HEK293 (cell line): ENCODE data around the gene CDC42SE2.

Experiments
- CTCF ChIA-PET: fragments of 350-600 bp; formaldehyde crosslinking; extraction: SDS; loops from one replicate; lab custom pipeline; 2021; ENCODE audit warnings: antibody characterized with exemption; lab: Yijun Ruan, JAX
- POLR2A ChIA-PET: fragments of 300-600 bp; formaldehyde crosslinking; extraction: SDS; loops from one replicate; lab custom pipeline; 2020; ENCODE audit warnings: antibody characterized with exemption, inconsistent platforms; lab: Yijun Ruan, JAX
- H3K27ac ChIP-seq: fragments of 200-500 bp; sonication (Bioruptor generic); 2 replicates; pipeline ENCODE4 v1.5.1; 2014; ENCODE audit warnings: low read depth, low read length, control low read depth, inconsistent platforms; ENCODE audit errors: extremely low read depth
- H3K36me3 ChIP-seq, 2 experiments: fragments of 200-500 bp in 1 of 2; sonication (Bioruptor generic) in 1 of 2; 1 replicate in 1 of 2; 2 replicates in 1 of 2; pipeline ENCODE4 v1.5.1; 2014 to 2017; ENCODE audit warnings: inconsistent platforms in 2 of 2, low read length in 2 of 2; ENCODE audit not compliant: control insufficient read depth in 2 of 2, insufficient read depth in 1 of 2
- H3K4me1 ChIP-seq: fragments of 200-500 bp; sonication (Bioruptor generic); 2 replicates; pipeline ENCODE4 v1.5.1; 2014; ENCODE audit warnings: mild to moderate bottlenecking, low read length, inconsistent platforms; ENCODE audit not compliant: control insufficient read depth, insufficient read depth
- H3K4me3 ChIP-seq: 2 replicates; pipeline ENCODE4 v1.5.1; 2011; ENCODE audit warnings: low read depth, mild to moderate bottlenecking, control low read depth, low read length, moderate library complexity
- H3K9me3 ChIP-seq: fragments of 200-500 bp; sonication (Bioruptor generic); 2 replicates; pipeline ENCODE4 v1.5.1; 2014; ENCODE audit warnings: low read depth, low read length, inconsistent platforms; ENCODE audit not compliant: control insufficient read depth, insufficient read depth
- BCL6B ChIP-seq: fragments of 450-650 bp; formaldehyde crosslinking; IDR thresholded peaks from 2 replicates; pipeline ENCODE4 v1.5.1; 2017; ENCODE audit warnings: missing biosample characterization, missing genetic modification characterization
- SCRT2 ChIP-seq: fragments of 450-650 bp; formaldehyde crosslinking; IDR thresholded peaks from 2 replicates; pipeline ENCODE4 v1.5.1; 2016; ENCODE audit warnings: missing biosample characterization, missing genetic modification characterization
- ZFHX2 ChIP-seq: fragments of 450-650 bp; formaldehyde crosslinking; conservative IDR thresholded peaks from 2 replicates; pipeline ENCODE4 v1.5.1; 2016; ENCODE audit warnings: missing biosample characterization, missing genetic modification characterization
- ZFP3 ChIP-seq: fragments of 450-650 bp; formaldehyde crosslinking; IDR thresholded peaks from 2 replicates; pipeline ENCODE4 v1.5.1; 2016; ENCODE audit warnings: low read depth, missing biosample characterization, missing genetic modification characterization
- ZNF121 ChIP-seq: fragments of 450-650 bp; formaldehyde crosslinking; IDR thresholded peaks from 2 replicates; pipeline ENCODE4 v1.5.1; 2016; ENCODE audit warnings: missing biosample characterization, missing genetic modification characterization
- ZNF140 ChIP-seq: fragments of 450-650 bp; formaldehyde crosslinking; IDR thresholded peaks from 2 replicates; pipeline ENCODE4 v1.5.1; 2016; ENCODE audit warnings: missing biosample characterization, missing genetic modification characterization
- ZNF146 ChIP-seq: fragments of 450-650 bp; formaldehyde crosslinking; IDR thresholded peaks from 2 replicates; pipeline ENCODE4 v1.5.1; 2016; ENCODE audit warnings: missing biosample characterization, missing genetic modification characterization
- ZNF18 ChIP-seq: fragments of 450-650 bp; formaldehyde crosslinking; IDR thresholded peaks from 2 replicates; pipeline ENCODE4 v1.5.1; 2016; ENCODE audit warnings: missing biosample characterization, missing genetic modification characterization
- ZNF302 ChIP-seq: fragments of 450-650 bp; formaldehyde crosslinking; IDR thresholded peaks from 2 replicates; pipeline ENCODE4 v1.5.1; 2016; ENCODE audit warnings: missing biosample characterization, missing genetic modification characterization, low read depth
- ZNF311 ChIP-seq: fragments of 450-650 bp; formaldehyde crosslinking; IDR thresholded peaks from 2 replicates; pipeline ENCODE4 v1.5.1; 2017; ENCODE audit warnings: missing biosample characterization, missing genetic modification characterization, borderline replicate concordance
- ZNF433 ChIP-seq: fragments of 450-650 bp; formaldehyde crosslinking; IDR thresholded peaks from 2 replicates; pipeline ENCODE4 v1.5.1; 2016; ENCODE audit warnings: missing biosample characterization, missing genetic modification characterization, low read depth
- ZNF514 ChIP-seq: fragments of 450-650 bp; formaldehyde crosslinking; IDR thresholded peaks from 2 replicates; pipeline ENCODE4 v1.5.1; 2016; ENCODE audit warnings: missing biosample characterization, missing genetic modification characterization
- ZNF521 ChIP-seq: fragments of 450-650 bp; formaldehyde crosslinking; IDR thresholded peaks from 2 replicates; pipeline ENCODE4 v1.5.1; 2017; ENCODE audit warnings: missing biosample characterization, mild to moderate bottlenecking, missing genetic modification characterization
- ZNF571 ChIP-seq: fragments of 450-650 bp; formaldehyde crosslinking; IDR thresholded peaks from 2 replicates; pipeline ENCODE4 v1.5.0; 2017; ENCODE audit warnings: missing biosample characterization, missing genetic modification characterization
- ZNF580 ChIP-seq: fragments of 450-650 bp; formaldehyde crosslinking; IDR thresholded peaks from 2 replicates; pipeline ENCODE4 v1.5.1; 2016; ENCODE audit warnings: missing biosample characterization, missing genetic modification characterization
- ZNF596 ChIP-seq: fragments of 450-650 bp; IDR thresholded peaks from 2 replicates; pipeline ENCODE4 v1.5.0; 2018; ENCODE audit warnings: missing biosample characterization, mild to moderate bottlenecking, missing genetic modification characterization, moderate library complexity
- ZNF658 ChIP-seq: fragments of 450-650 bp; formaldehyde crosslinking; IDR thresholded peaks from 2 replicates; pipeline ENCODE4; 2016; ENCODE audit warnings: missing biosample characterization, missing genetic modification characterization
- ZNF768 ChIP-seq: fragments of 450-650 bp; formaldehyde crosslinking; IDR thresholded peaks from 2 replicates; pipeline ENCODE4 v1.5.1; 2018; ENCODE audit warnings: missing biosample characterization, mild to moderate bottlenecking, missing genetic modification characterization
- ZNF791 ChIP-seq: fragments of 450-650 bp; formaldehyde crosslinking; IDR thresholded peaks from 2 replicates; pipeline ENCODE4 v1.5.1; 2016; ENCODE audit warnings: missing biosample characterization, missing genetic modification characterization
- TF ChIP-seq, protein P1 (sequence below): fragments of 450-650 bp; formaldehyde crosslinking; IDR thresholded peaks from 2 replicates; pipeline ENCODE4 v1.5.1; 2016; ENCODE audit warnings: missing biosample characterization, missing genetic modification characterization
- TF ChIP-seq, protein P2 (sequence below): fragments of 450-650 bp; formaldehyde crosslinking; IDR thresholded peaks from 2 replicates; pipeline ENCODE4 v1.5.1; 2017; ENCODE audit warnings: missing biosample characterization, missing genetic modification characterization
- TF ChIP-seq, protein P3 (sequence below): fragments of 450-650 bp; formaldehyde crosslinking; IDR thresholded peaks from 2 replicates; pipeline ENCODE4 v1.5.1; 2017; ENCODE audit warnings: missing biosample characterization, missing genetic modification characterization
- TF ChIP-seq, protein P4 (sequence below): sonication (generic); formaldehyde crosslinking; IDR thresholded peaks from 2 replicates; pipeline ENCODE4 v1.8.1; 2022; ENCODE audit warnings: mild to moderate bottlenecking, moderate library complexity, missing genetic modification reagents

The CDC42SE2 gene

DNA sequence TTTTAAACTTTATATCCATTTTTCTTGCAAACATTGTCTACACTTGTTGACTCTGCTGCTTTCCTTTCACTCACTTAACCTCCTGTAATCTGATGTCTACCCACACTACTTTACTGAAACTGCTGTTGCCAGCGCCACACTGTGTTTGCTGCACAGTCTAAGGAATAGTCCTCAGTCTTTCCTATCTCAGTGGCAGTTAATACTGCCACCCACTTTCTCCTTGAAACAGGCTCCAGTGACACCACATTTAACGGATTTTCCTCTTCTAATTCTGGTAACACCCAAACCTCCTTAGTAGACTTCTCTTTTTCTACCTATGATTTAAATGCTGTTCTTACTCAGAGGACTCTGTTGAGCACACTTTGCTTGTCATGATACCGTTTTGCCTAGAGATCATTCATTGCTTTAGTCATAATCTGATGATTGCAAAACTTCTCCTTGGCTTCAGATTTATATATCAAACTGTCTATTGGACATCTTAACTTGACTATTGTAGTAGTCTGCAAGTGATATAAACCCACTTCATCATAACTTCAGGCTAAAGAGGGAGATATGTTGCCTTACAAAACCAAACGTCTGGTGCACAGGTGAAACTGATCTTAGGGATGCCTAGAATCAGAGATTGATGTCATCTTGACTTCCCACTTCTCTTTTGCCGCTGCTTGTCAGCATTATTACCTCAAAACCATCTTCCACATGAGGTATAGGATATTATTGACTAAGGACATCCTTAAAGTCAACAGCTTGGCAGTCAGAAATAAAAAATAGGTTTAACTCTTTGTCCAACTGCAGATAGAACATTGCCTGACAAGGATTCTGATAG, 94.1 kb downstream of the CDC42SE2 start:
- peaks cover 3 to 9% of the 10 kb centered on the region in 2 experiments; a peak in 2 of 3 replicates for H3K36me3 ChIP-seq
- TF ChIP-seq, protein P1, sequence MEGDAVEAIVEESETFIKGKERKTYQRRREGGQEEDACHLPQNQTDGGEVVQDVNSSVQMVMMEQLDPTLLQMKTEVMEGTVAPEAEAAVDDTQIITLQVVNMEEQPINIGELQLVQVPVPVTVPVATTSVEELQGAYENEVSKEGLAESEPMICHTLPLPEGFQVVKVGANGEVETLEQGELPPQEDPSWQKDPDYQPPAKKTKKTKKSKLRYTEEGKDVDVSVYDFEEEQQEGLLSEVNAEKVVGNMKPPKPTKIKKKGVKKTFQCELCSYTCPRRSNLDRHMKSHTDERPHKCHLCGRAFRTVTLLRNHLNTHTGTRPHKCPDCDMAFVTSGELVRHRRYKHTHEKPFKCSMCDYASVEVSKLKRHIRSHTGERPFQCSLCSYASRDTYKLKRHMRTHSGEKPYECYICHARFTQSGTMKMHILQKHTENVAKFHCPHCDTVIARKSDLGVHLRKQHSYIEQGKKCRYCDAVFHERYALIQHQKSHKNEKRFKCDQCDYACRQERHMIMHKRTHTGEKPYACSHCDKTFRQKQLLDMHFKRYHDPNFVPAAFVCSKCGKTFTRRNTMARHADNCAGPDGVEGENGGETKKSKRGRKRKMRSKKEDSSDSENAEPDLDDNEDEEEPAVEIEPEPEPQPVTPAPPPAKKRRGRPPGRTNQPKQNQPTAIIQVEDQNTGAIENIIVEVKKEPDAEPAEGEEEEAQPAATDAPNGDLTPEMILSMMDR (tag by site-specific recombination): 0 out of 2 replicates have a peak, but pooled peaks have one; percentile 47
- TF ChIP-seq ZNF433 (tag by site-specific recombination) (no peak), ZFHX2 (tag by site-specific recombination) (0 out of 2 replicates have a peak, but pooled peaks have one; percentile 7), ZNF768 (tag by site-specific recombination) (no peak), ZNF596 (no peak), SCRT2 (tag by site-specific recombination) (peak; percentile 56; the same call in 1 of the 2 replicates), ZNF521 (tag by site-specific recombination) (no peak), ZNF140 (tag by site-specific recombination) (no peak), ZNF146 (tag by site-specific recombination) (no peak)
- POLR2A ChIA-PET: no interaction called here
- CTCF ChIA-PET: no interaction called here
- no peak overlapping the region for H3K4me3 ChIP-seq
- H3K4me1 ChIP-seq: no peaks in the 10 kb centered on the region; the same call in 1 of the 2 replicates
- H3K27ac ChIP-seq: no peak overlapping the region
- H3K9me3 ChIP-seq: no peaks in the 10 kb centered on the region

- POLR2A ChIA-PET: no interaction called here
- Histone ChIP-seq H3K9me3 (no peaks in the 10 kb centered on the region), H3K36me3 (peaks cover 3 to 9% of the 10 kb centered on the region in 2 experiments; a peak in 2 of 3 replicates), H3K4me1 (no peaks in the 10 kb centered on the region; the same call in 1 of the 2 replicates), H3K4me3 (no peak overlapping the region), H3K27ac (no peak overlapping the region)
- CTCF ChIA-PET: no interaction called here
- TF ChIP-seq ZNF514 (tag by site-specific recombination): no peak
- TF ChIP-seq ZNF658 (tag by site-specific recombination): no peak
- no peak for TF ChIP-seq ZNF18
- TF ChIP-seq ZNF121 (tag by site-specific recombination): no peak
- TF ChIP-seq ZNF580 (tag by site-specific recombination): no peak
- TF ChIP-seq ZNF302 (tag by site-specific recombination): no peak
- TF ChIP-seq, protein P2, sequence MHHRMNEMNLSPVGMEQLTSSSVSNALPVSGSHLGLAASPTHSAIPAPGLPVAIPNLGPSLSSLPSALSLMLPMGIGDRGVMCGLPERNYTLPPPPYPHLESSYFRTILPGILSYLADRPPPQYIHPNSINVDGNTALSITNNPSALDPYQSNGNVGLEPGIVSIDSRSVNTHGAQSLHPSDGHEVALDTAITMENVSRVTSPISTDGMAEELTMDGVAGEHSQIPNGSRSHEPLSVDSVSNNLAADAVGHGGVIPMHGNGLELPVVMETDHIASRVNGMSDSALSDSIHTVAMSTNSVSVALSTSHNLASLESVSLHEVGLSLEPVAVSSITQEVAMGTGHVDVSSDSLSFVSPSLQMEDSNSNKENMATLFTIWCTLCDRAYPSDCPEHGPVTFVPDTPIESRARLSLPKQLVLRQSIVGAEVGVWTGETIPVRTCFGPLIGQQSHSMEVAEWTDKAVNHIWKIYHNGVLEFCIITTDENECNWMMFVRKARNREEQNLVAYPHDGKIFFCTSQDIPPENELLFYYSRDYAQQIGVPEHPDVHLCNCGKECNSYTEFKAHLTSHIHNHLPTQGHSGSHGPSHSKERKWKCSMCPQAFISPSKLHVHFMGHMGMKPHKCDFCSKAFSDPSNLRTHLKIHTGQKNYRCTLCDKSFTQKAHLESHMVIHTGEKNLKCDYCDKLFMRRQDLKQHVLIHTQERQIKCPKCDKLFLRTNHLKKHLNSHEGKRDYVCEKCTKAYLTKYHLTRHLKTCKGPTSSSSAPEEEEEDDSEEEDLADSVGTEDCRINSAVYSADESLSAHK (tag by site-specific recombination): no peak
- TF ChIP-seq ZNF791 (tag by site-specific recombination): no peak
- TF ChIP-seq, protein P3, sequence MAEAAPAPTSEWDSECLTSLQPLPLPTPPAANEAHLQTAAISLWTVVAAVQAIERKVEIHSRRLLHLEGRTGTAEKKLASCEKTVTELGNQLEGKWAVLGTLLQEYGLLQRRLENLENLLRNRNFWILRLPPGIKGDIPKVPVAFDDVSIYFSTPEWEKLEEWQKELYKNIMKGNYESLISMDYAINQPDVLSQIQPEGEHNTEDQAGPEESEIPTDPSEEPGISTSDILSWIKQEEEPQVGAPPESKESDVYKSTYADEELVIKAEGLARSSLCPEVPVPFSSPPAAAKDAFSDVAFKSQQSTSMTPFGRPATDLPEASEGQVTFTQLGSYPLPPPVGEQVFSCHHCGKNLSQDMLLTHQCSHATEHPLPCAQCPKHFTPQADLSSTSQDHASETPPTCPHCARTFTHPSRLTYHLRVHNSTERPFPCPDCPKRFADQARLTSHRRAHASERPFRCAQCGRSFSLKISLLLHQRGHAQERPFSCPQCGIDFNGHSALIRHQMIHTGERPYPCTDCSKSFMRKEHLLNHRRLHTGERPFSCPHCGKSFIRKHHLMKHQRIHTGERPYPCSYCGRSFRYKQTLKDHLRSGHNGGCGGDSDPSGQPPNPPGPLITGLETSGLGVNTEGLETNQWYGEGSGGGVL (tag by site-specific recombination): no peak
- no peak for TF ChIP-seq ZFP3
- TF ChIP-seq ZNF571: no peak
- TF ChIP-seq, protein P4, sequence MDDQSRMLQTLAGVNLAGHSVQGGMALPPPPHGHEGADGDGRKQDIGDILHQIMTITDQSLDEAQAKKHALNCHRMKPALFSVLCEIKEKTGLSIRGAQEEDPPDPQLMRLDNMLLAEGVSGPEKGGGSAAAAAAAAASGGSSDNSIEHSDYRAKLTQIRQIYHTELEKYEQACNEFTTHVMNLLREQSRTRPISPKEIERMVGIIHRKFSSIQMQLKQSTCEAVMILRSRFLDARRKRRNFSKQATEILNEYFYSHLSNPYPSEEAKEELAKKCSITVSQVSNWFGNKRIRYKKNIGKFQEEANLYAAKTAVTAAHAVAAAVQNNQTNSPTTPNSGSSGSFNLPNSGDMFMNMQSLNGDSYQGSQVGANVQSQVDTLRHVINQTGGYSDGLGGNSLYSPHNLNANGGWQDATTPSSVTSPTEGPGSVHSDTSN (CRISPR knock-in tag): no peak
- TF ChIP-seq ZNF311 (tag by site-specific recombination): no peak
- TF ChIP-seq BCL6B: no peak
Observed at GRCh38 chr5:131361677-131362315, 97.9 kb downstream of the CDC42SE2 start.
